Erythroblast (primary cell): Measurements from ENCODE around the gene DAB1.

ENCODE experiments used
- GATA1 ChIP-seq: IDR thresholded peaks from 2 replicates; pipeline ENCODE4 v1.6.1; 2011; ENCODE audit warnings: low read depth, mild to moderate bottlenecking, control low read depth, low read length, moderate library complexity
- POLR2A ChIP-seq: IDR thresholded peaks from 2 replicates; pipeline ENCODE4 v1.6.1; 2011; ENCODE audit warnings: mild to moderate bottlenecking, low read length

- TF ChIP-seq POLR2A = no peak
- TF ChIP-seq GATA1 = no peak
These were observed 44.0 kb upstream of the DAB1 start for GRCh38 chr1:57467830-57468229.
